GM19023 (cell line): Measurements from ENCODE around the gene H2AZ2.
"Not testable (repeated sequence)": the region's sequence is repeated elsewhere in the genome, so short reads cannot be mapped to it uniquely, and the experiment has no call there.

Experiments
- ATAC-seq: cut with Tn5 transposase; IDR thresholded peaks from one replicate; pipeline ENCODE4 v1.9.1; 2021; ENCODE audit warnings: mild to moderate bottlenecking, moderate library complexity; ENCODE audit not compliant: unreplicated experiment

The H2AZ2 gene

GRCh38 chr7:44787762-44788161 is 60.1 kb downstream of the H2AZ2 start:
- ATAC-seq: no peak

DNA sequence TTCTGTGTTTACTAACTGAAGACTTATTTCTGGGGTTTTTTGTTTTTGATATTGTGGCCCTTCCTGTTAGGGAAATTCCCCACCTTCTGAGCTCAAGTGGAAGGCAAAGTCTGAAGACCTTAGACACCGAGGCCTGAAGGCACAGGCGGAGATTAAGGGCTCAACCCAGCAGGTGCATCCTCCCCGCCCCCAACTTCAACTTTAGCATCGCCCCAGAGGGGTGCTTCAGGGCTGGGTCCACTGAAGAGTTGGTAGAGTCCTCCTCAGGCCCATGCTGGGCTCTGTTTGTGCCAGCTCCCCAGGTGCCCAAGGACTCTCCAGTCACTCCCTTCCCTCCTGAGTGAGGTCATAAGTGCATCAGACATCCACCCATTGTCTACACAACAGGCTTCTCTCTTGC is 60.8 kb downstream of the H2AZ2 start:
- ATAC-seq: no peak

DNA sequence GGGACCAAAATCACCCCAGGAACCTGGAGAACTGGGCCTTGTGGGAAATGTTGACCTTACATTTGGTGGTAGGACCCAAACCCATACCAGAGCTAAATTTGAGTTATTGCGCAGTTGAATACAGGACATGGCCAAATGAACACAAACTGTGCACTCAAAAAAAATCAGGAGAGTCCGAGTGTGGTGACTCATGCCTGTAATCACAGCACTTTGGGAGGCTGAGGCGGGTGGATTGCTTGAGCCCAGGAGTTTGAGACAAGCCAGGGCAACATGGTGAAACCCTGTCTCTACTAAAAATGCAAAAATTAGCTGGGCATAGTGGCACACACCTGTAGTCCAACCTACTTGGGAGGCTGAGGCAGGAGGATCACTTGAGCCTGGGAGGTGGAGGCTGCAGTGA is 62.7 kb downstream of the H2AZ2 start:
- ATAC-seq: not testable (repeated sequence)

- ATAC-seq: no peak
These were observed 63.5 kb downstream of the H2AZ2 start for GRCh38 chr7:44784364-44784763.

GRCh38 chr7:44783407-44783806 is 64.5 kb downstream of the H2AZ2 start:
- ATAC-seq: no peak

DNA sequence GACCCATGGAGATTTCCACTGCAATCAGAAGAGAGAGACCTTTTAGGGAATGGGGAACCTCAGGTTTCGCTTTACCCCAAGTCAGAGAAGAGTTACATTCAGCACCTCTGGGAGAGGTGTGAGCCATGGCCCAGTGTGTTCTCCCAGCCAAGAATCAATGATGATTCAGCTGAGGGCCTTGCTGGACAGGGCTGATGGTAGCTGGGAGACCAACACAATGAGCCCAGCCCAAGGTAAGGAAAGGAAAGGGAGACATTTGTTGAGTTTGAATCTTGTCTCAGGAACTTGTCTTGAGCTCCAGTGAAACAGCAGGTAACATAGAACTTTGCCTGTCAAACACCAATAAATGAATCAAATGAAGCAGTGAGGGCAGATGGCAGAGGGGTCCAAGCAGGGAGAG is 65.4 kb downstream of the H2AZ2 start:
- no peak for ATAC-seq
